Bronchial epithelial cell (primary cell): ENCODE data around the gene HS3ST3A1. TPM values are rescaled to one million over a fixed set of nuclear protein-coding genes. Genes with fewer than 3 reads are reported as not detected.

ENCODE experiments used
- DNase-seq: peaks from one replicate; pipeline ENCODE4 v3.0.0-alpha.2; 2010; ENCODE audit warnings: low read depth
- FAIRE-seq: peaks from 2 replicates; lab custom pipeline; 2011; peaks lifted over from hg19 to GRCh38; lab: Jason Lieb, UNC
- H3K27me3 ChIP-seq: 2 replicates; pipeline ENCODE4 v1.5.1; 2011; ENCODE audit warnings: low read length; ENCODE audit not compliant: control insufficient read depth, insufficient read depth
- H3K36me3 ChIP-seq: 2 replicates; pipeline ENCODE4 v1.5.1; 2011; ENCODE audit warnings: low read length; ENCODE audit not compliant: control insufficient read depth, insufficient read depth
- H3K4me3 ChIP-seq: 2 replicates; pipeline ENCODE4 v1.5.1; 2011; ENCODE audit warnings: mild to moderate bottlenecking, low read depth, low read length, control low read depth
- total RNA-seq: library from RNA; depleted of rRNA; stranded (reverse); fragments of >200 nt; gene quantifications from 2 replicates; pipeline ENCODE4 v1.2.1, GENCODE V29; 2014
- TF ChIP-seq, protein P1 (sequence below): IDR thresholded peaks from 2 replicates; pipeline ENCODE4 v1.5.1; 2011; ENCODE audit warnings: mild to moderate bottlenecking, moderate library complexity, low read length, control low read depth, inconsistent platforms; ENCODE audit not compliant: insufficient read depth, severe bottlenecking

The HS3ST3A1 gene
- total RNA-seq, 1 donor from 2014 or later = 0.53 TPM

DNA sequence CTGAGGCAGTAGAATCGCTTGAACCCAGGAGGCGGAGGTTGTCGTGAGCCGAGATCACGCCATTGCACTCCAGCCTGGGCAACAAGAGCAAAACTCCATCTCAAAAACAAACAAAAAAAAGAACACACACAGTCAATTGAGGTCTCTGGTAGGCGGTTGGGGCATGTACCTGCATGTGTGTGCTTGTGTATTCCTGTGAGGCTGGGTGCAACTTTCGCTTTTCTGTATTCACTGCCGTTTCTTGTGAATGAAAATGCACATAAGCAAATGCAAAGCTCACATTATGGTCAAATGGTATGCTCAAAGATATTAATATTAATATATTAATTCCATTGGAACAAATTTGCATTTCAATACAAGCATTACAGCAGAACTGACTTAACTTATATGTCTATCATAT lies 20.9 kb downstream of the HS3ST3A1 start:
- H3K36me3 ChIP-seq = no peaks in the 10 kb centered on the region
- H3K4me3 ChIP-seq = no peak overlapping the region
- FAIRE-seq (no peak), DNase-seq (peak; percentile 29)
- TF ChIP-seq, protein P1, sequence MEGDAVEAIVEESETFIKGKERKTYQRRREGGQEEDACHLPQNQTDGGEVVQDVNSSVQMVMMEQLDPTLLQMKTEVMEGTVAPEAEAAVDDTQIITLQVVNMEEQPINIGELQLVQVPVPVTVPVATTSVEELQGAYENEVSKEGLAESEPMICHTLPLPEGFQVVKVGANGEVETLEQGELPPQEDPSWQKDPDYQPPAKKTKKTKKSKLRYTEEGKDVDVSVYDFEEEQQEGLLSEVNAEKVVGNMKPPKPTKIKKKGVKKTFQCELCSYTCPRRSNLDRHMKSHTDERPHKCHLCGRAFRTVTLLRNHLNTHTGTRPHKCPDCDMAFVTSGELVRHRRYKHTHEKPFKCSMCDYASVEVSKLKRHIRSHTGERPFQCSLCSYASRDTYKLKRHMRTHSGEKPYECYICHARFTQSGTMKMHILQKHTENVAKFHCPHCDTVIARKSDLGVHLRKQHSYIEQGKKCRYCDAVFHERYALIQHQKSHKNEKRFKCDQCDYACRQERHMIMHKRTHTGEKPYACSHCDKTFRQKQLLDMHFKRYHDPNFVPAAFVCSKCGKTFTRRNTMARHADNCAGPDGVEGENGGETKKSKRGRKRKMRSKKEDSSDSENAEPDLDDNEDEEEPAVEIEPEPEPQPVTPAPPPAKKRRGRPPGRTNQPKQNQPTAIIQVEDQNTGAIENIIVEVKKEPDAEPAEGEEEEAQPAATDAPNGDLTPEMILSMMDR = no peak
- no peaks in the 10 kb centered on the region for H3K27me3 ChIP-seq

DNA sequence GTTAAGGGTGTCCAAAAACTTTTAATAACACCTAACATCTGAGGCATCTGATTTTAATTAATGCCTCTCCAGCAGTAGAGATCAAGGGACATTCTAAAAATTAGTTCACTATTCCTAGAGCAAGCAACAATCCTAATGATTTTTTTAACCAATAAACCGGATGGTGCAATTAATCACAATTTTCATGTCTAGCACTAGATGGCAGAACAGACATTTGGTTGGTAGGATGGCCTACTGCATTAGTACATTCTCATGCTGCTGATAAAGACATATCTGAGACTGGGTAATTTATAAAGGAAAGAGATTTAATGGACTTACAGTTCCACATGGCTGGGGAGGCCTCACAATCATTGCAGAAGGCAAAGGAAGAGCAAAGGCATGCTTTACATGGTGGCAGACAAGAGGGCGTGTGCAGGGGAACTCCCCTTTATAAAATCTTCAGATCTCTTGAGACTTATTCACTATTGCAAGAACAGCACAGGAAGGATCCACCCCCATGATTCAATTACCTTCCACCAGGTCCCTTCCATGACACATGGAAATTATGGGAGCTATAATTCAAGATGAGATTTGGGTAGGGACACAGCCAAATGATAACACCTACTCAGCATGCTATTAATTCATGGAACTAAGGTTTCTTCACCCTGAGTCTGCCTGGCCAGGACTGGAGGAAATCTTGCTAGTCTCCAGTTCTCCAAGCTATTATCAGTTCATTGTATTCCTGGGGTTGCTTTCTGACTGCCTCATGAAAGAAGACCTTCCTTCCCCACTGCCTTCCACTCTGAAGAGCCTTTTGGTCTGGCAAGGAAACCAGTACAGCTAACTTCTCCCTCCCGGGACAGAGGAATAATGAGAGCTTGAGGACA lies 24.8 kb downstream of the HS3ST3A1 start:
- Histone ChIP-seq H3K4me3 (no peak overlapping the region), H3K36me3 (no peaks in the 10 kb centered on the region), H3K27me3 (no peaks in the 10 kb centered on the region)
- TF ChIP-seq, protein P1 = no peak
- no peak for FAIRE-seq
- DNase-seq = no peak

DNA sequence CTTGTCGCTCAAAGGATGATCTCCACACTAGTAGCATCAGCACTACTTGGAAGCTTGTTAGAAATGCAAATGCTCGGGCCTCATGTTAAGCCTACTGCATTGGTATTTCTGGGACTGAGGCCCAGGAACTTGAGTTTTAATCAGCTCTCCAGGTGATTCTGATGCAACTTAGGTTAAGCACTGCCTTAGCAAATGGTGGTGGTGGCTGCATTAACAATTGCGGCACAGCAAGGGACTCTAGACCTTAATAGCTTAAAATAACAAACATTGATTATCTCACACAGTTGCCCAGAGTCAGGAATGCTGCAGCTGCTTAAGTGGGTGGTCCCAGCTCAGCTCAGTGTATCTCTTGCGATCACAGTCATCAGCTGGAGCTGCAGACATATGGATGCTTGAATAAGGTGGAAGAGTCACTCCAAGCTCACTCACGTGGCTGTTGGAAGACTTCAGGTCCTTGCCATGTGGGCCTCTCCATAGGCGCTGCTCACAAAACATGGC lies 25.8 kb downstream of the HS3ST3A1 start:
- FAIRE-seq = no peak
- Histone ChIP-seq H3K36me3 (no peaks in the 10 kb centered on the region), H3K27me3 (no peaks in the 10 kb centered on the region), H3K4me3 (no peak overlapping the region)
- DNase-seq = no peak
- TF ChIP-seq, protein P1 = no peak

DNA sequence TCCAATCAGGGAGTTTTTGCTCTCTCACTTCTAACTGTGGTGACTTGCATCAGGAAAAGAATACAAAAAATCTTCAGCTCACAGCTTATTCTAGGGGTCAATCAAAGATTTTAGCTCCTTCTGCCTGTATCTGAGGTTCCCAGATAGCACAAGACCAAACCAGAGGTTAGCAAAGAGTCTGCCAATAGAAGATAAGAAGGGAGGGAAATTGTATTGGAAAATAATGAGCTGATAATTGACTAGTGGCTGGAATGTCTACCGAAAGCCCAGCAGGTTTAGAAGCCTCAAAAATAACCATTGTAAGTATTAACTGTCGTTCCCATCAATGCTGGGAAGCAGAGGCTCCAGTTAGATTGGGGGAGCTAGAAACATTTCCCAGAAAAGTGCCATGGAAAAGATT lies 26.3 kb downstream of the HS3ST3A1 start:
- Histone ChIP-seq H3K27me3 (no peaks in the 10 kb centered on the region), H3K36me3 (no peaks in the 10 kb centered on the region), H3K4me3 (no peak overlapping the region)
- TF ChIP-seq, protein P1 = no peak
- DNase-seq = no peak
- no peak for FAIRE-seq

DNA sequence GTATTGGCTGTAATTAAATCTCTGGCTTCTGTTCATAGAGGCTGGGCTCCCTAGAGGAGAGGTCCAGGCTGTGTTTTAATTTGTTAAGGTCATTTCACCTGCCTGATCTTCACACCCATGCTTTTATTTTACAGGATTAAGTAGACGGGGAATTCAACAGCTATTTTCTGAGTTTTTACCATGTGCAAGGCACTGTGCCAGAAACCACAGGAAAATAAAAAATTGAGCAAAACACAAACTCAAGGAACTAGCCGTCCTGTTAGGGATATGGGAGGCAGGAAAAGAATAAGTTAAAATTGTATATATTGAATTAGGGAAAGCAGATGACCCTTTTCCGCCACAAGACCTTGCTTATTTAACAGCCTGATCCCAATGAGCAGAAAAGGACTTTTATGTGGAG lies 29.1 kb downstream of the HS3ST3A1 start:
- TF ChIP-seq, protein P1 = no peak
- no peak for FAIRE-seq
- no peak for DNase-seq
- H3K4me3 ChIP-seq = no peak overlapping the region
- H3K27me3 ChIP-seq = no peaks in the 10 kb centered on the region
- H3K36me3 ChIP-seq = no peaks in the 10 kb centered on the region
